ENCODE results near the gene FAM209B. TPM values are rescaled to one million over a fixed set of nuclear protein-coding genes. Genes with fewer than 3 reads are reported as not detected.

The FAM209B gene
- total RNA-seq, 1 experiment from 2014 or later = 0.92 TPM

DNA sequence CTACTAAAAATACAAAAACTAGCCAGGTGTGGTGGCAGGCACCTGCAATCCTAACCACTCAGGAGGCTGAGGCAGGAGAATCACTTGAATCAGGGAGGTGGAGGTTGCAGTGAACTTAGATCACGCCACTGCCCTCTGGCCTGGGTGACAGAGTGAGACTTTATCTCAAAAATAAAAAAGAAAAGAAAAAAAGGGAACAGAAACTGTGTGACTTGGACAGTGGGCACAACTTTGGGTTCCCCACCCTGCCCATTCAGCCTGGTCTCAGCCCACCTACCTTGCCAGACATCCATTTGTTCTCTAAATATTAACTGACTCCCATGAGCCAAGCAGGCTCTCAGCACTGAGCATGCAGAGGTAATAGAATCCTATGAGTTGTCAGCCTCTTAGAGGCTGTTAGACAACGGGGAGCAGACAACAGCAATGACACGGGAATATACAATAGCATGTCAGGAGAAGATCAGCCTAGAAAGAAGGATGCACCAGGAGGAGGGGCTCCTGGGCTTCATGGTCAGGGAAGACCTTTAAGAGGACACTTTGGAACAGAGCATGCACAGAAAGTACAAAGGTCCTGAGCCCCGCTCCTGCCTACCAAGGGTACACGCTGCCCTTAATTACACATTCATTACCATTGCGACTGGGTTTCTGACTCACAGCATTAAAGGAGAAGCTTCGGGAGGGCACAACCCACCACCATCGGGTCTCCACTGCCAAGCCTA lies 20.0 kb downstream of the FAM209B start:
- peaks cover 7 to 10% of the 10 kb centered on the region in 2 experiments; a peak in 4 of 5 replicates for H3K9me3 Mint-ChIP-seq
- H4K20me1 ChIP-seq (ENCODE audit: control insufficient read depth, insufficient read depth, insufficient read length) = no peaks in the 10 kb centered on the region
- TF ChIP-seq CTCF (conservative IDR thresholded peaks at IDR 0.05) = no peak
- H3K79me2 ChIP-seq (ENCODE audit: insufficient read depth, low read length) = no peaks in the 10 kb centered on the region
- no peak overlapping the region for H3K4me3 Mint-ChIP-seq
- H3K4me1 ChIP-seq (ENCODE audit: insufficient read depth, low read length) = no peaks in the 10 kb centered on the region
- no peak overlapping the region for H3K9ac ChIP-seq (ENCODE audit: extremely low read depth, insufficient read length, low read length)
- no peak overlapping the region for H4K5ac ChIP-seq (ENCODE audit: insufficient read length, low read depth, low read length)
- H3K56ac ChIP-seq (ENCODE audit: insufficient read length, low read depth, low read length) = no peak overlapping the region
- no peak overlapping the region for H2BK5ac ChIP-seq (ENCODE audit: insufficient read length, low read length)
- H3K4me1 Mint-ChIP-seq = peaks cover 7% of the 10 kb centered on the region in 2 experiments
- DNase-seq = no peak
- no peak overlapping the region for H2BK20ac ChIP-seq (ENCODE audit: low read depth, low read length, poor library complexity, severe bottlenecking)
- no peak overlapping the region for H3K4ac ChIP-seq (ENCODE audit: low read depth, low read length)
- H2BK15ac ChIP-seq (ENCODE audit: low read depth, low read length) = no peak overlapping the region
- H4K91ac ChIP-seq (ENCODE audit: insufficient read length, low read depth, low read length) = no peak overlapping the region
- no peaks in the 10 kb centered on the region for H3K9me3 ChIP-seq (ENCODE audit: control insufficient read depth, low read depth, low read length)
- no peak overlapping the region for H2BK12ac ChIP-seq (ENCODE audit: insufficient read length, low read depth, low read length)
- no peak overlapping the region for H2BK120ac ChIP-seq (ENCODE audit: low read depth, low read length, poor library complexity, severe bottlenecking)
- H3T11ph ChIP-seq (ENCODE audit: low read length) = no peak overlapping the region
- no peak overlapping the region for H2AFZ ChIP-seq (ENCODE audit: low read length)
- no peaks in the 10 kb centered on the region for H3K23me2 ChIP-seq (ENCODE audit: insufficient read length, low read depth, low read length, poor library complexity, severe bottlenecking)
- no peak overlapping the region for H3K27ac Mint-ChIP-seq
- no peaks in the 10 kb centered on the region for H3K27me3 ChIP-seq (ENCODE audit: insufficient read depth, low read length)
- H3K18ac ChIP-seq (ENCODE audit: insufficient read length, low read depth, low read length) = no peak overlapping the region
- no peaks in the 10 kb centered on the region for H3K79me1 ChIP-seq (ENCODE audit: insufficient read depth, low read depth, low read length, poor library complexity, severe bottlenecking)
- H3K23ac ChIP-seq (ENCODE audit: insufficient read length, low read depth, low read length) = no peak overlapping the region
- H2AK5ac ChIP-seq (ENCODE audit: insufficient read length, low read length) = no peak overlapping the region
- no peak overlapping the region for H4K8ac ChIP-seq (replicated peaks; ENCODE audit: insufficient read length, low read depth, low read length)
- H3K14ac ChIP-seq (ENCODE audit: insufficient read depth, low read length) = no peak overlapping the region
- peaks cover 2% of the 10 kb centered on the region; the same call in 1 of the 2 replicates for H3K27me3 Mint-ChIP-seq (ENCODE audit: low read depth)
- no peaks in the 10 kb centered on the region for H3K36me3 Mint-ChIP-seq (ENCODE audit: insufficient read depth in 1 of 3, low read depth in 3 of 3)
- H3K4me2 ChIP-seq (ENCODE audit: insufficient read depth, insufficient read length, low read length) = no peak overlapping the region
- no CpG with 5 or more reads among the region's 8 CpGs for WGBS (ENCODE audit: extremely low coverage, insufficient read length, low lambda C conversion rate)
- H3K27ac ChIP-seq (ENCODE audit: insufficient read length, low read depth, low read length) = no peak overlapping the region
